HG03378 (cell line): ENCODE measurements around the gene INTS1.
"Not testable (repeated sequence)": the region's sequence is repeated elsewhere in the genome, so short reads cannot be mapped to it uniquely, and the experiment has no call there.

Experiments used
- ATAC-seq: cut with Tn5 transposase; IDR thresholded peaks from one replicate; pipeline ENCODE4 v1.9.1; 2021; ENCODE audit warnings: mild to moderate bottlenecking, moderate library complexity; ENCODE audit not compliant: unreplicated experiment

The INTS1 gene

GRCh38 chr7:1531263-1531978, 27.2 kb upstream of the INTS1 start:
- ATAC-seq, result no peak

- ATAC-seq, result no peak
Observed at GRCh38 chr7:1530946-1531262, 26.7 kb upstream of the INTS1 start.

GRCh38 chr7:1529383-1530116, 25.4 kb upstream of the INTS1 start:
- no peak for ATAC-seq

GRCh38 chr7:1526271-1526754, 22.1 kb upstream of the INTS1 start:
- ATAC-seq, result no peak

- ATAC-seq, result no peak
Observed at GRCh38 chr7:1525409-1525808, 21.2 kb upstream of the INTS1 start.

- no peak for ATAC-seq
Observed at GRCh38 chr7:1523844-1524243, 19.7 kb upstream of the INTS1 start.

GRCh38 chr7:1523208-1523607, 19.0 kb upstream of the INTS1 start:
- no peak for ATAC-seq

GRCh38 chr7:1521456-1521855, 17.3 kb upstream of the INTS1 start:
- no peak for ATAC-seq

GRCh38 chr7:1520539-1521234, 16.5 kb upstream of the INTS1 start:
- no peak for ATAC-seq

GRCh38 chr7:1519322-1519922, 15.2 kb upstream of the INTS1 start:
- ATAC-seq, result not testable (repeated sequence)

GRCh38 chr7:1516586-1517251, 12.5 kb upstream of the INTS1 start:
- no peak for ATAC-seq

- not testable (repeated sequence) for ATAC-seq
Observed at GRCh38 chr7:1515509-1515967, 11.3 kb upstream of the INTS1 start.

- no peak for ATAC-seq
Observed at GRCh38 chr7:1514995-1515401, 10.8 kb upstream of the INTS1 start.

- no peak for ATAC-seq
Observed at GRCh38 chr7:1514407-1514806, 10.2 kb upstream of the INTS1 start.

GRCh38 chr7:1513657-1514095, 9.5 kb upstream of the INTS1 start:
- ATAC-seq, result no peak

- ATAC-seq, result no peak
Observed at GRCh38 chr7:1512781-1513656, 8.8 kb upstream of the INTS1 start.

GRCh38 chr7:1511444-1512422, 7.5 kb upstream of the INTS1 start:
- ATAC-seq, result no peak

GRCh38 chr7:1510780-1511154, 6.6 kb upstream of the INTS1 start:
- no peak for ATAC-seq

GRCh38 chr7:1509226-1509625, 5.0 kb upstream of the INTS1 start:
- ATAC-seq, result no peak
